HT1080 (cell line): ENCODE results near the gene GLMN. TPM values are rescaled to one million over a fixed set of nuclear protein-coding genes. Genes with fewer than 3 reads are reported as not detected.

Source experiments
- DNase-seq: peaks from one replicate; pipeline ENCODE4 v3.0.0-alpha.2; 2015; ENCODE audit warnings: low read depth
- polyA plus RNA-seq, 2 experiments: library from polyadenylated mRNA; depleted of rRNA; stranded (reverse); fragments of >200 nt; gene quantifications; 2 replicates each; pipeline ENCODE4 v1.2.3, GENCODE V29; 2015
- total RNA-seq: library from RNA; depleted of rRNA; stranded (reverse); fragments of >200 nt; shearing (Covaris generic); gene quantifications from 2 replicates; pipeline ENCODE4 v1.2.3, GENCODE V29; 2014; rRNA removed

Gene GLMN
- 13.7 and 14.4 TPM in 2 replicates for total RNA-seq
- 9.1 and 10.7 TPM in 2 replicates for polyA plus RNA-seq (2015; cell fraction: cytosol; rRNA removed)
- polyA plus RNA-seq (2015; cell fraction: nucleus; rRNA removed): 29.5 and 39.5 TPM in 2 replicates

GRCh38 chr1:92298573-92299476 lies at the start of gene GLMN, which contains the start of gene RPAP2:
Gene GLMN, minus strand, starts transcription at chr1:92298987. Its CDS starts 988 bp downstream, at chr1:92297999.
Gene RPAP2, plus strand, starts transcription at chr1:92299059. Its CDS starts 15 bp downstream, at chr1:92299074.
- DNase-seq: peak; percentile 82

DNA sequence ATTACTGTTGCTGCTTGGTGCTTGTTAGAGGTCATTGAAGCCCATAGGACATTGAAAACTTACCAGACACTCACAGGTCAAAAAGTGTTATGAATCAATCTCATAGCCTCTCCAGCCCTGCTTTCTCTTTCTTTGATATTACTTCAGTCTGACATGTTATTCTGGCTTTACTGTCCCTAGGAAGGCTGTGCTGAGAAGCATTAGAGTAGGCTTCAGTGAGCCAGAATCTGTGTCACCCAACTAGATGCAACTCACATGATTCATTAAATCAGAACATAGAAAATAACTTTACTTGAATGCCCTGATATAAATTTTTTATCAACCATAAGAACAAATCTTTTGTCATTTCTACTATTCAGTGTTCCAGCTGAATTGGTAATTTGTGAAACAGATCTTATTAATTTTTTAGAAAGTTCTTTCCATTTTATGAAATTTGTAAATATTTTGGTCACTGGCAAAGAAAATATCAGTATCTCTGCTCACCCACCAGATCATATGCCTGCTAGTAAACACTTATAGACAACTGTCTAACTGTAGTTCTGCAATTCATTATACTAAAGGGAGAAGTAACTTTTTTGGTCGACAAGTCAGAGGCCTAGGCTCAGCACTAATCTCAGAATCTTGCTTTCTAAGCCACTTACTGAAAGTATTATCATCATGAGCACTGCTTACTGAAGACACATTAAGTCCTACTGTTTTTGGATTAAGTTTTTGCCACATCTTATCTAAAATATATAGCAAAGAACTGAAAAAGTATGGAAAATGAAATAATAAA lies 48.3 kb upstream of the GLMN start:
- DNase-seq: no peak

- no peak for DNase-seq
These were observed 44.3 kb upstream of the GLMN start for GRCh38 chr1:92343061-92343460.

GRCh38 chr1:92342401-92342800 lies 43.6 kb upstream of the GLMN start:
- no peak for DNase-seq

DNA sequence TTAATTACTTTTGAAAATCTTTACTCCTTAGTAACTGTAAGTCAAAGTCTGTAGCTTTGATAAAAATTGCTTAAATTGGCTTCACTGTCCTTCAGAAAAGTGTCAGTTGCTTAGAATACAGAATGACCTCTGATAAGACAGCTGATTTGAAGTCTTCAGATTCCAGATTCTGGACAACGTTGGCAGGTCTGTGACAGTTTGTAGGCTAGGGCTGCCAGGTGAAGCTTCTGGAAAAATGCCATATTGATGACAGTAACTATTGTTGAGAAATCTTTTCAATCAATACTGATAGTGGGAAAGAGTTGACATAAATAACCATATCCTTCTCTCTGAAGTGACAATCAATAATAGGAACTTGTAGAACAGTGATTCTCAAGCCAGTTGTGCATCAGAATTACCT lies 41.4 kb upstream of the GLMN start:
- DNase-seq: no peak

GRCh38 chr1:92333668-92334067 lies 34.9 kb upstream of the GLMN start:
- no peak for DNase-seq

DNA sequence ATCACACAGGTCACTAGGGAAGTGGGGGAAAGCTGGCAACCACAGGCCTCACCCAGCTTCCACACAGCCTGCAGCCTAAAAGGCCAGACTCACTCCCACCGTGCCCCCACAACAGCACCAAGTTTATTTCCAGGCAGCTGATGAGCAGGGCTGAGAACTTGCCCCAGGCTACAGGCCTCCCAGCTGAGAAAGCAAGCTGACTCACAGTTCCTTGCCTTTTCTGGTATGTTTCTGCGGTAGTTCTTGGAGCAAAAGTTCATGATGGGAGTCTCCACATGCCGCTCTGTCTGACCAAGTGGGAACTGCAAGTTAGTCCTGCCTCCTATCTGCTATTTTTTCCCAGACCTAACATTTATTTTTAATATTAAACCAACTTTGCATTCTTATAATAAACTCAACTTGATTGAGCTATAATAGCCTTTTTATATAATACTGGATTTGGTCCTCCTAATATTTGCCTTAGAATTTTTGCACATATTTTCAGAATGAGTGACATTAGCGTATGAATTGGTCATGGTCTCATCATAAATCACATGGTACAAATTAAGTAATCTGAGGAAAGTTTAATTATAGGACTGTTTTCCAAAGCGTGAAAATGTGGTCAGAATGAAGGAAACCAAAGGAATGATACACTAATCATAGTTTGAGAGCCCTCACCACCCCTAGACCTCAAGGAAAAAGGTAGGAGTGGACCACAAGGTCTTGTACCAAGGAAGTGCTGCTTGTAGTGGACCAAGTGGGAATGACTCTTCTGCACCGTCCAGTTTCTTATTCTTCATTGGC lies 30.8 kb upstream of the GLMN start:
- DNase-seq: peak; percentile 92

- DNase-seq: no peak
These were observed 29.0 kb upstream of the GLMN start for GRCh38 chr1:92327794-92328193.

- no peak for DNase-seq
These were observed 27.9 kb upstream of the GLMN start for GRCh38 chr1:92326681-92327080.

- no peak for DNase-seq
These were observed 26.0 kb upstream of the GLMN start for GRCh38 chr1:92324784-92325183.

DNA sequence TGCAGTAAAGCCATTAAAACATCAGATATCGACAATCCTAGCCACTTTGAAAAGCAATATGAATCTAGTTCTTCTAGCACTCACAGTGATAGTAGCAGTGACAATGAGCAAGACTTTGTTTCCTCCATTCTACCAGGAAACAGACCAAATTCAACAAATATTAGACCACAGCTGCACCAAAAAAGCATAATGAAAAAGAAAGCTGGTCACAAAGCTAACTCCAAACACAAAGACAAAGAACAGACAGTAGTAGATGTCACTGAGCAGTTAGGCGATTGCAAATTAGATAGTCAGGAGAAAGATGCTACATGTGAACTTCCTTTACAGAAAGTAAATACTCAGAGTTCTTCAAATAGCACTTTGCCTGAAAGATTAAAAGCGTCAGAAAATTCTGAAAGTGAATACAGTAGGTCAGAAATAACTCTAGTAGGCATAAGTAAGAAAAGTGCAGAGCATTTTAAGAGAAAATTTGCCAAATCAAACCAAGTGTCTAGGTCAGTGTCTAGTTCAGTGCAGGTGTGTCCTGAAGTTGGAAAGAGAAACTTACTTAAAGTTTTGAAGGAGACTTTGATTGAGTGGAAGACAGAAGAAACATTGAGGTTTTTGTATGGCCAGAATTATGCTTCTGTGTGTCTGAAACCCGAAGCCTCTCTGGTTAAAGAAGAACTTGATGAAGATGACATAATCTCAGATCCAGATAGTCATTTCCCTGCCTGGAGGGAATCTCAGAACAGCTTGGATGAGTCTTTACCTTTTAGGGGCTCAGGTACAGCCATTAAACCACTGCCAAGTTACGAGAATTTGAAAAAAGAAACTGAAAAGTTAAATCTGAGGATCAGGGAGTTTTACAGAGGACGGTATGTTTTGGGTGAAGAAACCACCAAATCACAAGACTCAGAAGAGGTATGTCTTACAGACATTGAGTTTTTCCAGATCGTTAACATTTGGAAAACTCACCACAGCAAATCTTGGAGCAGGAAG lies 25.0 kb upstream of the GLMN start:
- no peak for DNase-seq

DNA sequence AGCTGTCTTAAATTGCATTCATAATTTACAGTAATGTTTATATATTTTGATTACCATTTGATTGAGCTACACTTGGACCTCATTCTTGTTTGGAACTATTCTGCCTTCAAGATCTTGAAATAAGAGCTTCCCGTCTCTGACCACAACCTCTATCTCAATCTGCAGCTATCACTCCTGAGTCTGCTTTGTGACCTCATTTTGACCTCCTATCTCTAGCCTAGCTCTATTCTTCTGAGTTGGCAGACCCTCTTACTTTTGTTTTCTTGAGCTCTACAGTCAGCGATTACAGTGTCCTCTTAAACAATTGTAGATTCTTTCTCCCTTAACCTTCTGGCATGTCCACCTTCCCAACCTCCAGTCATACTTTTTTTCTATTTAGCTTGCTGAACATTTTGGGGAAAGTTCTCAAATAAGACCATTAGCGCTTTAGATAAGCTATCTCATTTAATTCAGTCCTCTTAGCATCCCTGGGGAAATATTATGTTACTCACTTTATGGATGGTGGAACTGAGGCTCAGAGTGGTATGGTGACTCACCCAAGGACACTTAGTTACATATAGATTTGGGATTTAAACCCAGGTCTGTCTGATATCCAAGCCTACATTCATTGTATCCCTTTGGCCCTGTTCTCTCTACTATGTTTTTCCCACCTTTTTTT lies 19.2 kb upstream of the GLMN start:
- DNase-seq: no peak

DNA sequence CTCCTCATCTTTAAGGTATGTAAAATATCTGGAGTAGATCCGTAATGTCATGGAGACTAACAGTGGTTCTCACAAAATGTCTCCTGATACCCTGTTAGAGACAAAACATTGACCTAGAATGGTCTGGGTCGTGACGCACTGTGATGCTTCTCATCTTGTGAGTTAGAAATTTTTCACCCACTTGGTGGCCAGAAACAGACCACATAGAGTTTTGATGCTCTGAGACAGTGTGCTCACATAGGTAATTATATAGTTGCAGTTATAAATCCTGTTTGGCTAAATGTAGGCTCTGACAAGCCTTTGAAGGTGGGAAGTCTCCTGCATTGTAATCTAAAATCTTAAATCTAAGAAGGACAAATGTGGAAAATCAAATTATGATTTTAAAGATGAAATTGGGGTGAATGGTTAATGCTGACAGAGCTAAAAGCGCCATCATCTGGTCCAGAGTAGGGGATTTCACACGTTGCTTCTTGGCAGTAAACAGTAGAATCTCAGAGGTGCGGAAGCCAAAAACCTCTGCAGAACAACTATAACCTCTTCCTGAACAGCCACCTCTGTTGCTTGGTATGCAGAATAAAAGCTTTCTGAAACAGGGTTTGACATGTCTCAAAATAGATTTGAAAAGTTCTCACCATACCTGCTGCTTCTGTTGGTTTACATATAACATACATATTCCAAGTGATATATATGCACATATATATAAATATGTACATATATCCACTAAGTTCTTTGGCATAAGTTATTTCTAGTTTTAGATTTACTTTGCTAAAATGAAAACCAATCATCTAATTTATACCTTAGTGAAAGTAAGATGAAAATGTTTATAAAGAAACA lies 17.2 kb upstream of the GLMN start:
- DNase-seq: no peak

GRCh38 chr1:92314024-92314423 lies 15.2 kb upstream of the GLMN start:
- DNase-seq: no peak

- no peak for DNase-seq
These were observed 11.4 kb upstream of the GLMN start for GRCh38 chr1:92310185-92310597.

DNA sequence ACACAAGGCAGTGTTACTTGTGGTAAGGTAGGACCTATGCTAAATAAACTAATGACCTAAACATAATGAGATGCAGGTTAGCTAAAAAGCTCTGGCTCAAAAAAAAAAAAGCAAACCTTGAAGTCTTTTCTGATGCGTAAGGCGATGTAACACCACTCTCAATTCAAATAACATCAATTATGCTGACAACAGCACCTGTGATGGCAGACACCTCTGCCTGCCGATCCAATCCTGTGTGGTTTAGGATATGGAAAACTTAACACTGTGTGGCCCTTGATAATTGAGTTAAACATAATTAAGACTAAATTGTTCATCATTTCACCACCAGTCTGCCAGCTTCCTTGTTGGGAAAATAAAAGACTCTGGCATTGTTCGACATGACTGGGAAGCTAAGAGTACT lies 9.2 kb upstream of the GLMN start:
- DNase-seq: no peak

DNA sequence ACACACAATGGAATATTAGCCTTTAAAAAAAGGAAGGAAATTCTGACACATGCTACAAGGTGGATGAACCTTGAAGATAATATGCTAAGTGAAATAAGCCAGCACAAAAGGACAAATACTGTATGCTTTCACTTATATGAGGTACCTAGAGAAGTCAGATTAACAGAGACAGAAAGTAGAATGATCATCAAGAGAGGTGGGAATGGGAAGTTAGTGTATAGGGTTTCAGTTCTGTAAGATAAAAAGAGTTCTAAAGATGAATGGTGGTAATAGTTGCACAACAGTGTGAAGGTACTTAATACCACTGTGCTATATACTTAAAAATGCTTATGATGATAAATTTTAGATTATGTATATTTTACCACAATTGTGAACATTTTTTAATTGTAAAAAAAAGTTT lies 7.2 kb upstream of the GLMN start:
- DNase-seq: no peak

DNA sequence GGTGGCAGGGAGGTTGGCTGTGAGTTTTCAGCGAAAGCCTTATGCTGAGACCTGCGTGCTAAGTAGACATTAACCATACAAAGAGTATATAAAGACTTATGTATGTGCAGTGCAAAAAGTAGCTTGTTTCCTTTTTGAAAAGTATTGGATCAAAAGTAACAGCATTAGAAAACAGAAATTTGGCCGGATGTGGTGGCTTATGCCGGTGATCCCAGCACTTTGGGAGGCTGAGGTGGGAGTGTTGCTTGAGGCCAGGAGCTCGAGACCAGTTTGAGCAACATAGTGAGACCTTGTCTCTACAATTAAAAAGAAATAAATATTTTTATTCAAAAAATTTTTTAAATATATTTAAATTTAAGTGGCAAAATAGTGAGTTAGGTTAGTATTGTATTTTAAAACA lies 2.2 kb upstream of the GLMN start:
- no peak for DNase-seq
